Measurements from ENCODE around the gene LAMC3. TPM values are rescaled to one million over a fixed set of nuclear protein-coding genes. Genes with fewer than 3 reads are reported as not detected.

The LAMC3 gene
- total RNA-seq, 2 donors from 2014 or later, result 0.55 to 156 TPM

DNA sequence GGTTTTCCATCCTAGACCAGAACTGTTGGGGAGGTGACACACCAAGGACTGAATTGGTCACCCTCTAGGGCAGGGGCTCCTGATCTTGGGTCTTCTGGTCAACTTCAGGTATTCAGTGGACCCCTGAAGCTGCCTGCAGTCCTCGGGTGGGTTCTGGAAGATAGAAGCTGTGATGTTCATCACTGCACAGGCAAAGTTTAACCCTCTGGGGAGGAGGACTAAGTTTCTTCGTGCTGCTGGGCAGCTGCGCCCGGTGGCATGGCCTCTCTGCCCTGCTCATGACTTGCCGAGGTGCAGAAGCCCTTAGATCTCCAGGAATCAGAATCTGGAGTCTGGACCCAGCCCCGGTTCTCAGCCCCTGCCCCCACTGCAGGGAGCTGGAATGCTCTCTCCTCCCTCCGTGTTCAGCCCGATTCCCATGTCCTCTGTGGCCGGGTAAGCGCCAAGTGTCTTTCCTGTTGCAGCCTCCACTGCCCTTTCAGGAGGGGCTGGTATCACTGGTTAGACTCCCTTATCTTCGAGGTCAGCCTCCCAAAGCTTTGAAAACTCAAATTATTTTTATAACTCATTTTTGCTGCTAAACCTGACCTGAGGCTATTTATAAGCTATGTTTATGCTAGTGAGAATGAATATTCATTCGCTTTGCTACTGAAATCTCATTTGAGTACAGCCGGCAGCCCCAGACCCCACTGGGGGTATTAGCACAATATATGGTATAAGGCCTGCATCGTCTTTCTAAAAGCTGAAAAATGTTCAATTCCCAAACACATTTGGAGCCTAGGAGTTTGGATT, 1.7 kb downstream of the LAMC3 start:
- no peaks in the 10 kb centered on the region for H3K27me3 ChIP-seq (replicated peaks; ENCODE audit: insufficient read depth)

GRCh38 chr9:131011274-131012022, 2.5 kb downstream of the LAMC3 start:
- WGBS, result 71% methylated on average over 8 of the region's 8 CpGs
- DNase-seq (ENCODE audit: low spot score), result no peak
- no peak overlapping the region for H3K27ac ChIP-seq
- no peaks in the 10 kb centered on the region for H3K36me3 ChIP-seq
- H3K27me3 ChIP-seq (replicated peaks; ENCODE audit: insufficient read depth), result no peaks in the 10 kb centered on the region
- H3K4me1 ChIP-seq (replicated peaks), result no peaks in the 10 kb centered on the region
- TF ChIP-seq POLR2AphosphoS5 (IDR thresholded peaks at IDR 0.05) (no peak), CTCF (IDR thresholded peaks at IDR 0.05) (no peak), POLR2A (IDR thresholded peaks at IDR 0.05) (no peak)
- intact Hi-C loops (cut with DNase I), result no loop called here
- no peak overlapping the region for H3K4me3 ChIP-seq
- H3K9me3 ChIP-seq, result no peaks in the 10 kb centered on the region

More for the DNA sequence above, 1.7 kb downstream of the LAMC3 start:
- intact Hi-C loops (cut with DNase I), result no loop called here
- DNase-seq (ENCODE audit: low spot score), result no peak
- H3K36me3 ChIP-seq, result no peaks in the 10 kb centered on the region
- TF ChIP-seq CTCF (IDR thresholded peaks at IDR 0.05) (no peak), POLR2A (IDR thresholded peaks at IDR 0.05) (no peak), POLR2AphosphoS5 (IDR thresholded peaks at IDR 0.05) (no peak)
- no peak overlapping the region for H3K4me3 ChIP-seq
- no peak overlapping the region for H3K27ac ChIP-seq
- H3K9me3 ChIP-seq, result no peaks in the 10 kb centered on the region
- WGBS, result 66% methylated on average over 14 of the region's 14 CpGs
- no peaks in the 10 kb centered on the region for H3K4me1 ChIP-seq (replicated peaks)

GRCh38 chr9:131012023-131012334, 3.0 kb downstream of the LAMC3 start:
- no peak for DNase-seq (ENCODE audit: low spot score)
- H3K4me3 ChIP-seq, result no peak overlapping the region
- intact Hi-C loops (cut with DNase I), result no loop called here
- no peak overlapping the region for H3K27ac ChIP-seq
- H3K27me3 ChIP-seq (replicated peaks; ENCODE audit: insufficient read depth), result no peaks in the 10 kb centered on the region
- H3K4me1 ChIP-seq (replicated peaks), result no peaks in the 10 kb centered on the region
- TF ChIP-seq CTCF (IDR thresholded peaks at IDR 0.05) (no peak), POLR2A (IDR thresholded peaks at IDR 0.05) (no peak), POLR2AphosphoS5 (IDR thresholded peaks at IDR 0.05) (no peak)
- H3K36me3 ChIP-seq, result no peaks in the 10 kb centered on the region
- 70% methylated on average over 6 of the region's 6 CpGs for WGBS
- no peaks in the 10 kb centered on the region for H3K9me3 ChIP-seq

DNA sequence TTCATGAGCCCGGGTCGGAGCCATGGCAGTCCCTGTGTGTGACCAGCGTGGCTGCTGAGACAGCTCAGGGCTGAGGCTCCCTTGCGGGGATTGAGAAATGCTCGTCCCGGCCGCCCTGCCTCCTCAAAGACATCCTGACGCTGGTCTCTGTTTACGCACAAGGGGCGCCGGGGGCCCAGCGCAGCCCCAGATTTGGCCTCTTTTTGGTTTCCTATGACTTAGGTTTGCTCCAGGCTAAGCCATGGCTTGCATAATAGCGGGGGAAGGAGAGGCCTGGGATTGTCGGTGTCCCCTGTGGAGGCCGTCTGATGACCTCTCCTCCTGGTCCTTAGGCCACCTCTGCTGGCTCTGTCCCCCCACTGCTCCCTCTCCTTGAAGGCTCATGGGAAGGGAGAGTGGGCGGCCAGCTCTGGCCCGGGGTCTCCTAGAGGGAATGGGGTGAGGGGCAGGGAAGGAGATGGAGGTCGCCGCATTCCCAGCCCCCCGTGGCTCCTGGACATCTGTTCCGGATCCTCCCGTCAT, 3.5 kb downstream of the LAMC3 start:
- intact Hi-C loops (cut with DNase I), result no loop called here
- Histone ChIP-seq H3K9me3 (no peaks in the 10 kb centered on the region), H3K4me3 (no peak overlapping the region), H3K27ac (no peak overlapping the region), H3K27me3 (replicated peaks; ENCODE audit: insufficient read depth) (no peaks in the 10 kb centered on the region), H3K36me3 (no peaks in the 10 kb centered on the region), H3K4me1 (replicated peaks) (no peaks in the 10 kb centered on the region)
- 61% methylated on average over 19 of the region's 22 CpGs for WGBS
- TF ChIP-seq POLR2AphosphoS5 (IDR thresholded peaks at IDR 0.05) (no peak), CTCF (IDR thresholded peaks at IDR 0.05) (no peak), POLR2A (IDR thresholded peaks at IDR 0.05) (no peak)
- DNase-seq (ENCODE audit: low spot score), result no peak

All from prostate gland (tissue), 2 donors.